NCI-H82 (cell line): ENCODE data around the gene RASGRP2.

Experiments
- DNase-seq: peaks from one replicate; lab custom pipeline; 2025; lab: John Stamatoyannopoulos, UW

Gene RASGRP2

DNA sequence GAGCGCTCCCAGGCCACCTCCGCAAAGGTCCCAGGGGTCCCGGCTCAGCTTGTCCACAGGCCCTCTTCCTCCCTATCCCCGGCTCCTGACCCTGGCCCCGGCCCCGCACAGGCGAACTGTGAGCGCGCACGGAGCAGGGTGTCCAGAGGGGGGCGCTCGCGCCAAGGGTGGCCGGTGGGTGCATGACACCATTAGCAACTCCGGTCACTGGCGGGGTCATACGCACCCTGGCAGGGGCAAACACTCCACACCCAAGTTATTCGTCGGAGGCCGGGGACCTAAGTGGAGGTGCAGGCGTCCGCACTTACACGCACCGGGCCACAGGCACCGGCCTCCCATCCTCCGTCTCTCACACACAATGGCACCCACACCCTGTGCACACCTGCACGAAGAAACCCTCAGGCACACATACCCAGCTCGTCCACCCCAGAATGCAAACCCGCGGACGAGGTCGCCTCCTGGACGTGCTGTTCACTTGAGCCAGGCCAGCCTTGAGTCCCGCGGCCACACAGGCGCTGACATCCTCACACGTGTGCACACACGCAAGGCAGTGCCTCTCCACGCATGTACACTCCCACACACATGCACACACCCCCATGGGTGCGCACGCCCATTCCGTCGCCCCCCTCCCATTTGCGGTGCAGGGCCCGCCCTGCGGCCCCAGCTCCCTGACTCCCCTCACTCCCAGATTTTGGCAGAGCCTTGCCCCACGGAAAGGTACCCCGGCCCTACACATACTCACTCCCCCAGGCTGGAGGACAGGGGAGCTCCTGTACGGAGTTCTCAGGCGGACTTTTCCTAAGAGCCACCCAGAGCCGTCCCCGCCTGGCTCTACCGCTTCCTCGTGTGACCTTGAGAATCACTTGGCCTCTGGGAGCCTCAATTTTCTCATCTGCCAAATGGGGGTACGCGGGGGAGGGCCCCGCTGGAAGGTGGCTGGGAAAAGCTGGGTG is at the start of gene RASGRP2:
RASGRP2 (minus strand) TSS at position 552 of the 953 bp plus-strand sequence. CDS start 1,276 bp downstream, outside the sequence.
- peak; percentile 51 for DNase-seq

GRCh38 chr11:64792482-64792881 is 48.5 kb upstream of the RASGRP2 start:
- DNase-seq: no peak

DNA sequence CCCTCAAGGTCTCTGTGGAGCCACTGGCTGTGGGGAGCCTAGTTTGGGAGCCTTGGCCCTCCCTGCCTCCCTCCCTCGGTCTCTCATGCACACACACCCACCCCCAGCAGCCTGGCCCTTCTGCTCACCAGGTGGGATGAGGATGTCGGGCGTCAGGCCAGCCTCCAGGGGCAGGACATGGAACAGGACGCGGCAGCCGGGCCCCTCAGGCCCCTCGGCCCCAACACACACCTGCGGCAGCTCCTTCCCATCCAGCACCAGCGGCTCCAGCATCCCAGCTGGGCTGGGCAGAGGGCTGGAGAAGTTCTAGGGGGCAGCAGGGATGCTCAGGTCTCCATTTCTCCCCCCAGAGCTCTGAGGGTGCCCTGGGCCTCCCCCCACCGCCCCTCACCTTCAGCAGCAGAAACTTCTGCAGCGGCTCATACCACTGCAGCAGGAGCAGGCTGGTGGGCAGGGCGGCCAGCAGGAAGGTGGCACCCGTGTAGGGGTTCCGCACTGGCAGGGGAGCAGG is 47.9 kb upstream of the RASGRP2 start:
- no peak for DNase-seq

DNA sequence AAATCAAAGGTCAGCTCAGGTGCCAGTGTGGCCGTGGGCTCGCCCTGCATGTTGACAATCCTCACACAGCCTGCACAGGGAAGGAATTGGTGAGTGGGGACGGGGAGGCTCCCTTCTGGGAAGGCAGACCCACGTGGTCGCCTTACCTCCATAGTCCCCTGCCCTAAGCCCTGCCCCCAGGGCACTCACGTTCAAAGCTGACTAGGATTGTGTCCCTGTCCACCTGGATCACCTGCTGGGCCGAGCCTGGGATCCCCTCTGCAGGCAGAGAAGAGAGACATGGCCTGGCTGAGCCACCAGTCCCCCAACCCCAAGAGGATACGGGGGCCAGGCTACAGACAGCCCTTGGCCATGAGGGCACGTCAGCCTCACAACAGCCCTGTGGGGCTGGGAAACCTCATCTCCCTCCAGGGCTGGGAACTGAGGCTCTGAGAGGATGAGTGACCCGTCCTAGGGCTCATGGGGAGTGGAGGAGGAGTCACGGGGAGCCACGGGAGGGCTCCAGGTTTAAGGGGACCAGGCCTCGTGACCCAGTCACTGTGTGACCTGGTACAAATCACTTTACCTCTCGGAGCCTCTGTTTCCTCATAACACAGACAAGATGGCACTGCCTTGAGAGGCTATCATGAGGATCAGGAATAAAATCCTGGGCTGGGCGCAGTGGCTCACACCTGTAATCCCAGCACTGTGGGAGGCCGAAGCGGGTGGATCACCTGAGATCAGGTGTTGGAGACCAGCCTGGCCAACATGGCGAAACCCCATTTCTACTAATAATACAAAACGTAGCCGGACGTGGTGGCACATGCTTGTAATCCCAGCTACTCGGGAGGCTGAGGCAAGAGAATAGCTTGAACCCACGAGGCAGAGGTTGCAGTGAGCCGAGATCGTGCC is 46.5 kb upstream of the RASGRP2 start:
- DNase-seq: no peak

GRCh38 chr11:64789331-64790204 is 45.6 kb upstream of the RASGRP2 start:
- no peak for DNase-seq

DNA sequence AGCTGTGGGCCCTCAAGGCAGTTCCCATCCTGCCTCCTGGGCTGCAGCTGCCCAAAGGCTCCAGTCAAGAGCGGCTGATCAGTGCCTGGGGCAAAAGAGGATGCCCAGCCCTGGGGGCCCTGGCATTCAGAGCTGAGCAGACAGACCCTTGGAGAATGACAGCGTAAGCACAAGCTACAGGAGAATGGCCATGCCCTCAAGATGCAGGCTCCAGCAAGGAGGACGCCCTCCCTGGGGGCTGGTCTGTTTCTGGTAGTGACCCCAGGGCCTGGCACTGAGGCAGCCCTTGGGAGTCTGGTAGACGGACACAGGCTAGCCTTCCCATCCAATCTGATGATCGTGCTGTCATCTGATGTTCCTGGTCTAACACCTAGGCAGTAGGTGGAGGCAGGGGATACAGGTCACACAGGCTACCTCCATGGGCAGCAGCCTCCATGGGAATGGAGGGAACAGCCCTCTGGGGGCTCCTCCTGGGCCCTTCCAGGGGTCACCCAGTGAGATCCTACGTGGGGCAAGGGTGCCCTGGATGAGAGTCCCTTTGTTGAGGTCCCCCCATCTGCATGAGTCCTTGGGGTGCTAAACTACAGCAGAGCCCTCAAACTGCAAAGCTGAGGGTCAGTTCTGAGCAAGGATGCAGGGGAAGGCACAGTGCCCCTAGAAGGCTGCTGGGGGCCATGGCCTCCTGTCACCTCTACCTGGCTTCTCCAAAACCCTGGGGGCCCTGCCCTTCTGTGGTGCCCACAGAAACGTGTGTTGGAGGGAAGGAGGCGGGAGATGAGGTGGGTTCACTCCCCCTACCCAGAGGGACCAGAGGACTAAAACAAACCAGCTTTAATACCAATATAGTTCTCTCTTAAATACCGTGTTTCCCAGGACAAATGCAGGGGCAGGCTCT is 44.6 kb upstream of the RASGRP2 start:
- no peak for DNase-seq

- DNase-seq: peak; percentile 55
These were observed 43.8 kb upstream of the RASGRP2 start for GRCh38 chr11:64787526-64788320.

DNA sequence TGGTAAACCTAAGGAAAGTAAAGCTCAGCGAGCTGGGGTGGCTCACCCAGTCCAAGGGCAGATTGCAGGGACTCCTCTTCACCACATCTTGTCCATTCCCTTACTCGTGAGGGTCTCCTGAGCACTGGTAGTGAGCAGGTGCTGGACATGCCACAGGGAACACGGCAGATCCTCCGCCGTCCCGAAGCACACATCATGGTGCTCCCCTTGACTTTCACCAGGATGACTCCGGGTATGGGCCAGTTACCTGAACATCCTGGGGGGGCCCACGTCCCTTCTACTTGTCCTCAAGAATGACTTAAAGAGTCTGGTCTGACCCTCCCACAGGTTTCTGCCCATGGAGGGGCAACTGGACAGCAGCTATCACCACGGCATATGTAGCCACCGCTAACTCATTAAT is 42.4 kb upstream of the RASGRP2 start:
- DNase-seq: no peak

DNA sequence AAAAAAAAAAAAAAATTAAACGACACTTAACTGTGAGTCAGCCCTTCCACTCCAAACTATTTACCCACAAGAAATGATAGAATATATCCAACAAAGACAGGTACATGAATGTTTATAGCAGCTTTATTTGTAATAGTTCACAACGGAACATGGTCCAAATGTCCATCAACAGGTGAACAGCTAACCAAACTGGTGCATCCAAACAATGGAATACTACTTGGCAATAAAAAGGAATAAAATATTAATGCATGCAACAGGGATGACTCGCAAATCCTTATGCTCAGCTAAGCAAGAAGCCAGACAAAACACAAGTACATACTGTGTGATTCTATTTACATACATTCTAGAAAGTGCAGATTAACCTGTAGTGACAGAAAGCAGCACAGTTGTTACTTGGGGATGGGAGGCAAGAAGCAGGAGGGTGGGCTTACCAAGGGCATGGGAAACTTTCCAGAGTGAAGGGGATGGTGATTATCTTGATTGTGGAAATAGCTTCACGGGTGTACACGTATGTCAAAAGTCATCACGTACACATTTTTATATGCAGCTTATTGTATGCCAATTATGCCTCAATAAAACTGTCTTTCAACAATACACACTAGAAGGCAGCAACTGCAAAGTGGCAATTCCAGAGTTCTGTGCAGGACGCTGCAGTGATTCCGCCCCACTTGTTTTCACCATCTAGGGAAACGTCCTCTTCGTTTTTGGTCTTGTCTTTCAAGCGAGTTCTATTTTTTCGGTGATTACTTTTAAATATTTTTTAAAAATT is 41.1 kb upstream of the RASGRP2 start:
- DNase-seq: no peak

- peak; percentile 100 for DNase-seq
These were observed 34.7 kb upstream of the RASGRP2 start, which contains the start of gene SF1 for GRCh38 chr11:64778473-64779298. Gene SF1, minus strand, starts transcription at chr11:64778542. Its CDS starts 150 bp downstream, at chr11:64778392.

- DNase-seq: no peak
These were observed 34.2 kb upstream of the RASGRP2 start for GRCh38 chr11:64778223-64778472.

DNA sequence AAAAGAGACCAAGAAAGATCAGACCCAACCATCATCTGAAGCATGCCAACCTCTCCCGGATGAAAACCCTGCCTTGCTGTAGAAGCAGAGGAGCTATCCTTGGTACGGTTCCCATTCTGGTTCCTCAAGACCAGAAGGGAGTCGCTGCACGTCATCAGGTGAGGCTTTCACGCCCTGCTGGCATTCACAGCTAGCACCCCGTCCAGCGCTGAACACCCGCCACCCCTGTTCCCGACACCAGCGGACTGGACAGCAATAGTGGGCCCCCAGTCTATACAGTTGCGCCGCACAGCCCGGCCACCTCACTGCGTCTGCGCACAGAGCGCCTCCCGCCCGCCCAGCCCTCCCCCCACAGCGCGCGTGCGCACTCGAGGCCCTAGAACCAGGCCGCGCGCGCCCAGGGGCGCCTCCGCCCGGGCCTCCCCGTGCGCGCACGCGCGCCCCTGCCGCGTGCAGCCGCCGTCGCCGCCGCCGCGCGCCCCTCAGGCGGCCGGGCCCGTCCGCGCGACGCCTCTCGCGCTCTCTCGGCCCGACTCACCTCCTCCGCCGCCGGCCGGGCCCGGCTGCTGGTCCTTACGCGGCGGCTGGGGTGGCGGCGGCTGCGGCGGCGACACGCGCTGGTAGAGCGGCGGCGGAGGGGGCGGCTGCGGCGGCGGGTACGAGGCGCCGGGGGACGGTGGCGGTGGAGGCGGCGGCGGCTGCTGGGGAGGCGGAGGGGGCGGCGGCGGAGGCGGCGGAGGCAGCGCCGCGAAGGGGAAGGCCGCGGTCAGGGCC is 33.7 kb upstream of the RASGRP2 start:
- DNase-seq: peak; percentile 81

DNA sequence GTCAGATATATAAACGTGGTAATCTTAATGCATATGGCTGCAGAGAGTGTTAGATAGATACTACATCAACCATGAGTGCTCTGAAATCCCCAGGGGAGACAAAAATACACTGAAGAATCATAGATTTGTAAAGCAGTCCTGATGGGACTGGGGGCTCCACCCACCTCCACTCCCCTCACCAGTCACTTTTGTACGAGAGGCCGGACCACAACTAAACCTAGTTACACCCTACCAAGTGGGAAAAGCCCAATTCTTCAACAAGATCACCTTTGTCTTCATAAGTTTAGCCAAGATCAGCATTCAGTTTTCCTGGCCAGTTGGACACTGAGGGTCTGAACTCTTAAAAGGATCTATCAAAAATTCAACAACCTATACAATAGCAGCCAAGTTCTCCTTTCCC is 32.9 kb upstream of the RASGRP2 start:
- no peak for DNase-seq

- DNase-seq: no peak
These were observed 32.5 kb upstream of the RASGRP2 start for GRCh38 chr11:64776425-64776824.

DNA sequence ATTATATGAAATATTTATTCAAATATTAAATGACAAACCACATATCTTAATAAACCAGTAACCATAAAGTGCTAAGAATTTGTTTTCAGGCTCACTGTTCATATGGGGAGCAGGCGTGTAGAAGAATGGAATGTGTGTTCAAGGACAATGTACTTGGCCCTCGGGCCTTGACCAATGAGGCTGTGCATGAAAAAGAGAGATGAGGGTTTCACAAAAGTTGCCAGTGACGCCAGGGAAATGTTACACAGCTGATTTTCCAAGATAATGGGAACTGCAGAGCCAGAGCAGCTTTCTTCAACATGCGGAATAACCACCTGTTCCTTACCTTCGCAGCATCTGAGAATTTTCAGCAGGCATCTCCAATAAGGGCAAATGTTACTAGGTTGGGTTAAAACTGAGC is 30.2 kb upstream of the RASGRP2 start:
- DNase-seq: no peak

- DNase-seq: no peak
These were observed 28.5 kb upstream of the RASGRP2 start for GRCh38 chr11:64772303-64773018.

GRCh38 chr11:64771861-64772260 is 27.9 kb upstream of the RASGRP2 start:
- no peak for DNase-seq
